Ectodermal cell (in vitro differentiated cells): Measurements from ENCODE around the gene ZNF829. TPM values are rescaled to one million over a fixed set of nuclear protein-coding genes. Genes with fewer than 3 reads are reported as not detected.

Experiments used
- H3K27ac ChIP-seq: 2 replicates; pipeline ENCODE4 v1.7.0; 2013; ENCODE audit warnings: mild to moderate bottlenecking, low read depth, low read length; ENCODE audit not compliant: insufficient read depth, poor library complexity, severe bottlenecking
- H3K27me3 ChIP-seq: 2 replicates; pipeline ENCODE4 v1.7.0; 2013; ENCODE audit warnings: mild to moderate bottlenecking, low read length; ENCODE audit not compliant: insufficient read depth, control insufficient read depth, poor library complexity, severe bottlenecking
- H3K36me3 ChIP-seq: one replicate; pipeline ENCODE4 v1.7.0; 2013; ENCODE audit warnings: low read length; ENCODE audit not compliant: control insufficient read depth, insufficient read depth
- H3K4me1 ChIP-seq: one replicate; pipeline ENCODE4 v1.7.0; 2013; ENCODE audit warnings: low read length; ENCODE audit not compliant: control insufficient read depth, insufficient read depth
- H3K4me3 ChIP-seq: 2 replicates; pipeline ENCODE4 v1.7.0; 2013; ENCODE audit warnings: low read depth, low read length, control low read depth; ENCODE audit not compliant: insufficient read depth
- H3K9me3 ChIP-seq: 2 replicates; pipeline ENCODE4 v1.7.0; 2013; ENCODE audit warnings: mild to moderate bottlenecking, low read length, moderate library complexity; ENCODE audit not compliant: control insufficient read depth
- WGBS, 2 experiments: methylation state at CpG; one replicate each; pipeline ENCODE4 v1.1.7; 2013; ENCODE audit warnings: missing lambda C conversion rate in 2 of 2; 5-methylcytosine and 5-hydroxymethylcytosine counted together
- polyA plus RNA-seq, 4 experiments: library from polyadenylated mRNA; stranded (reverse); fragments of 50-300 nt; gene quantifications; one replicate each; pipeline ENCODE4 v1.2.3, GENCODE V29; 2013

The ZNF829 gene
- 4.8 TPM for polyA plus RNA-seq (2013, experiment 1 of 4)
- polyA plus RNA-seq (2013, experiment 2 of 4) = 6.3 TPM
- polyA plus RNA-seq (2013, experiment 3 of 4) = 4.8 TPM
- polyA plus RNA-seq (2013, experiment 4 of 4) = 4.5 TPM

- WGBS, 2 experiments = 9 to 11% methylated on average over 57 of the region's 57 CpGs
- H3K9me3 ChIP-seq = no peaks in the 10 kb centered on the region
- H3K36me3 ChIP-seq = peaks cover 15% of the 10 kb centered on the region
- peak within 1 kb of the TSS; percentile 21 for H3K27ac ChIP-seq
- no peaks in the 10 kb centered on the region for H3K4me1 ChIP-seq
- no peaks in the 10 kb centered on the region for H3K27me3 ChIP-seq
- H3K4me3 ChIP-seq = peak within 1 kb of the TSS; percentile 64
Observed at GRCh38 chr19:36915992-36916830, at the start of gene ZNF829, which contains the start of gene ZNF568. Gene ZNF829 (minus strand): TSS chr19:36916291. CDS start chr19:36915167, 1,124 bp downstream. Gene ZNF568 (plus strand): TSS chr19:36916332. CDS start chr19:36922771, 6,439 bp downstream.

GRCh38 chr19:36963280-36963679, 47.2 kb upstream of the ZNF829 start:
- Histone ChIP-seq H3K4me1 (no peaks in the 10 kb centered on the region), H3K9me3 (no peaks in the 10 kb centered on the region), H3K36me3 (no peaks in the 10 kb centered on the region), H3K27ac (no peak overlapping the region), H3K27me3 (no peaks in the 10 kb centered on the region), H3K4me3 (no peak overlapping the region)
- WGBS, 2 experiments = 83 to 86% methylated on average over 2 of the region's 2 CpGs

GRCh38 chr19:36962346-36962745, 46.3 kb upstream of the ZNF829 start:
- Histone ChIP-seq H3K9me3 (no peaks in the 10 kb centered on the region), H3K36me3 (no peaks in the 10 kb centered on the region), H3K27me3 (no peaks in the 10 kb centered on the region), H3K4me1 (no peaks in the 10 kb centered on the region), H3K27ac (no peak overlapping the region), H3K4me3 (no peak overlapping the region)
- 74 to 84% methylated on average over 5 of the region's 6 CpGs for WGBS, 2 experiments

GRCh38 chr19:36950335-36951119, 34.4 kb upstream of the ZNF829 start:
- H3K36me3 ChIP-seq = peaks cover 15% of the 10 kb centered on the region
- H3K4me1 ChIP-seq = no peaks in the 10 kb centered on the region
- H3K27me3 ChIP-seq = no peaks in the 10 kb centered on the region
- H3K27ac ChIP-seq = no peak overlapping the region
- WGBS, 2 experiments = 90 to 96% methylated on average over 2 to 3 of the region's 5 CpGs
- H3K4me3 ChIP-seq = no peak overlapping the region
- peaks cover 11% of the 10 kb centered on the region for H3K9me3 ChIP-seq

GRCh38 chr19:36939153-36939552, 23.1 kb upstream of the ZNF829 start:
- peaks cover 9% of the 10 kb centered on the region for H3K36me3 ChIP-seq
- no peak overlapping the region for H3K27ac ChIP-seq
- no peaks in the 10 kb centered on the region for H3K4me1 ChIP-seq
- no peak overlapping the region for H3K4me3 ChIP-seq
- peaks cover 7% of the 10 kb centered on the region for H3K9me3 ChIP-seq
- no peaks in the 10 kb centered on the region for H3K27me3 ChIP-seq

- Histone ChIP-seq H3K9me3 (peaks cover 3% of the 10 kb centered on the region), H3K4me1 (no peaks in the 10 kb centered on the region), H3K36me3 (peaks cover 4% of the 10 kb centered on the region), H3K4me3 (no peak overlapping the region), H3K27ac (no peak overlapping the region), H3K27me3 (no peaks in the 10 kb centered on the region)
- WGBS, 2 experiments = 100% methylated on average over 1 to 2 of the region's 2 CpGs
Observed at GRCh38 chr19:36931684-36932083, 15.6 kb upstream of the ZNF829 start.

- 94 to 95% methylated on average over 9 of the region's 9 CpGs for WGBS, 2 experiments
- Histone ChIP-seq H3K4me1 (no peaks in the 10 kb centered on the region), H3K9me3 (peaks cover 2% of the 10 kb centered on the region), H3K36me3 (peaks cover 22% of the 10 kb centered on the region), H3K4me3 (no peak overlapping the region), H3K27ac (no peak overlapping the region), H3K27me3 (no peaks in the 10 kb centered on the region)
Observed at GRCh38 chr19:36918090-36918489, 2.0 kb upstream of the ZNF829 start.

GRCh38 chr19:36916991-36917390, 900 bp upstream of the ZNF829 start:
- H3K4me1 ChIP-seq = no peaks in the 10 kb centered on the region
- peaks cover 18% of the 10 kb centered on the region for H3K36me3 ChIP-seq
- H3K27me3 ChIP-seq = no peaks in the 10 kb centered on the region
- no peak overlapping the region for H3K27ac ChIP-seq
- no peaks in the 10 kb centered on the region for H3K9me3 ChIP-seq
- H3K4me3 ChIP-seq = peak overlapping the region; percentile 64
- 89 to 92% methylated on average over 6 to 7 of the region's 7 CpGs for WGBS, 2 experiments

GRCh38 chr19:36898422-36898821, 17.7 kb downstream of the ZNF829 start:
- Histone ChIP-seq H3K9me3 (peaks cover 18% of the 10 kb centered on the region), H3K4me1 (no peaks in the 10 kb centered on the region), H3K4me3 (no peak overlapping the region), H3K27ac (no peak overlapping the region), H3K27me3 (no peaks in the 10 kb centered on the region), H3K36me3 (peaks cover 48% of the 10 kb centered on the region)
- 97% methylated on average over 3 of the region's 4 CpGs for WGBS, 2 experiments

GRCh38 chr19:36894849-36895383, 21.2 kb downstream of the ZNF829 start:
- 98 to 100% methylated on average over 1 to 2 of the region's 2 CpGs for WGBS, 2 experiments
- no peaks in the 10 kb centered on the region for H3K27me3 ChIP-seq
- no peaks in the 10 kb centered on the region for H3K4me1 ChIP-seq
- H3K27ac ChIP-seq = no peak overlapping the region
- H3K4me3 ChIP-seq = no peak overlapping the region
- H3K9me3 ChIP-seq = peaks cover 21% of the 10 kb centered on the region
- H3K36me3 ChIP-seq = peaks cover 55% of the 10 kb centered on the region
